ENCODE results near the gene RFC4. TPM values are rescaled to one million over a fixed set of nuclear protein-coding genes. Genes with fewer than 3 reads are reported as not detected.

The RFC4 gene
- total RNA-seq, 1 donor from 2014 or later = 12.4 TPM

- Mint-ChIP-seq H3K27ac (ENCODE audit: unreplicated experiment) (no peak overlapping the region), H3K4me1 (ENCODE audit: low read depth) (peaks cover 5% of the 10 kb centered on the region), H3K36me3 (ENCODE audit: low read depth) (peaks cover 2% of the 10 kb centered on the region), H3K9me3 (ENCODE audit: low read depth) (no peaks in the 10 kb centered on the region), H3K27me3 (ENCODE audit: low read depth) (peaks cover 48% of the 10 kb centered on the region), H3K4me3 (ENCODE audit: unreplicated experiment) (no peak overlapping the region)
- no peak for DNase-seq (ENCODE audit: low spot score)
- TF ChIP-seq CTCF (IDR thresholded peaks at IDR 0.05) = no peak
These were observed 25.5 kb upstream of the RFC4 start for GRCh38 chr3:186831798-186832197.

GRCh38 chr3:186828340-186828739 lies 22.1 kb upstream of the RFC4 start:
- Mint-ChIP-seq H3K4me3 (ENCODE audit: unreplicated experiment) (no peak overlapping the region), H3K4me1 (ENCODE audit: low read depth) (peaks cover 32% of the 10 kb centered on the region), H3K9me3 (ENCODE audit: low read depth) (no peaks in the 10 kb centered on the region), H3K27ac (ENCODE audit: unreplicated experiment) (no peak overlapping the region), H3K36me3 (ENCODE audit: low read depth) (no peaks in the 10 kb centered on the region), H3K27me3 (ENCODE audit: low read depth) (peaks cover 40% of the 10 kb centered on the region)
- TF ChIP-seq CTCF (IDR thresholded peaks at IDR 0.05) = no peak
- DNase-seq (ENCODE audit: low spot score) = no peak

GRCh38 chr3:186826976-186827857 lies 20.9 kb upstream of the RFC4 start:
- peak; percentile 9 for TF ChIP-seq CTCF (IDR thresholded peaks at IDR 0.05)
- H3K36me3 Mint-ChIP-seq (ENCODE audit: low read depth) = no peaks in the 10 kb centered on the region
- no peak overlapping the region for H3K27ac Mint-ChIP-seq (ENCODE audit: unreplicated experiment)
- peak overlapping the region; percentile 70 for H3K4me3 Mint-ChIP-seq (ENCODE audit: unreplicated experiment)
- H3K9me3 Mint-ChIP-seq (ENCODE audit: low read depth) = no peaks in the 10 kb centered on the region
- peaks cover 39% of the 10 kb centered on the region for H3K4me1 Mint-ChIP-seq (ENCODE audit: low read depth)
- H3K27me3 Mint-ChIP-seq (ENCODE audit: low read depth) = peaks cover 36% of the 10 kb centered on the region
- peak; percentile 89 for DNase-seq (ENCODE audit: low spot score)

GRCh38 chr3:186826410-186826975 lies 20.2 kb upstream of the RFC4 start:
- H3K27me3 Mint-ChIP-seq (ENCODE audit: low read depth) = peaks cover 29% of the 10 kb centered on the region
- no peak for DNase-seq (ENCODE audit: low spot score)
- no peaks in the 10 kb centered on the region for H3K9me3 Mint-ChIP-seq (ENCODE audit: low read depth)
- peak overlapping the region; percentile 70 for H3K4me3 Mint-ChIP-seq (ENCODE audit: unreplicated experiment)
- H3K27ac Mint-ChIP-seq (ENCODE audit: unreplicated experiment) = no peak overlapping the region
- no peak for TF ChIP-seq CTCF (IDR thresholded peaks at IDR 0.05)
- peaks cover 46% of the 10 kb centered on the region for H3K4me1 Mint-ChIP-seq (ENCODE audit: low read depth)
- H3K36me3 Mint-ChIP-seq (ENCODE audit: low read depth) = no peaks in the 10 kb centered on the region

GRCh38 chr3:186825872-186826409 lies 19.7 kb upstream of the RFC4 start:
- H3K4me1 Mint-ChIP-seq (ENCODE audit: low read depth) = peaks cover 49% of the 10 kb centered on the region
- peaks cover 25% of the 10 kb centered on the region for H3K27me3 Mint-ChIP-seq (ENCODE audit: low read depth)
- no peak for DNase-seq (ENCODE audit: low spot score)
- peak overlapping the region; percentile 70 for H3K4me3 Mint-ChIP-seq (ENCODE audit: unreplicated experiment)
- no peaks in the 10 kb centered on the region for H3K9me3 Mint-ChIP-seq (ENCODE audit: low read depth)
- TF ChIP-seq CTCF (IDR thresholded peaks at IDR 0.05) = no peak
- H3K27ac Mint-ChIP-seq (ENCODE audit: unreplicated experiment) = peak overlapping the region; percentile 61
- H3K36me3 Mint-ChIP-seq (ENCODE audit: low read depth) = no peaks in the 10 kb centered on the region

All from chondrocyte (in vitro differentiated cells).